Gastroesophageal sphincter (tissue), 4 donors: ENCODE measurements around the gene ARHGEF9. TPM values are rescaled to one million over a fixed set of nuclear protein-coding genes. Genes with fewer than 3 reads are reported as not detected.

Source experiments
- ATAC-seq: fragments of 150-250 bp; one replicate; pipeline ENCODE4 v1.9.1; 2016; ENCODE audit warnings: mild to moderate bottlenecking, moderate library complexity
- H3K27ac ChIP-seq, 4 donors: fragments of 200-600 bp; sonication (generic) in 3 of 4; 1 replicate in 3 of 4; 2 replicates in 1 of 4; pipeline ENCODE4 v1.5.1; 2016 to 2019
- H3K27me3 ChIP-seq: fragments of 200-600 bp; sonication (generic); one replicate; pipeline ENCODE4 v1.5.1; 2019
- H3K36me3 ChIP-seq, 2 donors: fragments of 200-600 bp; sonication (generic); one replicate each; pipeline ENCODE4 v1.5.1; 2019; ENCODE audit warnings: control low read depth in 1 of 2
- H3K4me1 ChIP-seq, 3 donors: fragments of 200-600 bp; sonication (generic); 1 replicate in 2 of 3; 2 replicates in 1 of 3; pipeline ENCODE4 v1.5.1; 2016 to 2019; ENCODE audit warnings: control low read depth in 2 of 3
- H3K4me3 ChIP-seq, 2 donors: fragments of 200-600 bp; sonication (generic); one replicate each; pipeline ENCODE4 v1.5.1; 2019; ENCODE audit warnings: mild to moderate bottlenecking in 1 of 2, moderate library complexity in 1 of 2
- H3K9me3 ChIP-seq, 3 donors: fragments of 200-600 bp; sonication (generic); one replicate each; pipeline ENCODE4 v1.5.1; 2017 to 2019; ENCODE audit warnings: control low read depth in 2 of 3
- EP300 ChIP-seq: sonication (generic); formaldehyde crosslinking; IDR thresholded peaks from one replicate; pipeline ENCODE4 v1.6.1; 2017; ENCODE audit warnings: antibody characterized with exemption, mild to moderate bottlenecking
- POLR2A ChIP-seq, 2 donors: fragments of 450-650 bp; IDR thresholded peaks; one replicate each; pipeline ENCODE4 v1.6.1; 2017; ENCODE audit warnings: antibody characterized with exemption in 2 of 2, mild to moderate bottlenecking in 2 of 2, moderate library complexity in 1 of 2
- POLR2AphosphoS5 ChIP-seq: sonication (generic); formaldehyde crosslinking; IDR thresholded peaks from one replicate; pipeline ENCODE4 v1.6.1; 2017; ENCODE audit warnings: antibody characterized with exemption
- WGBS, 2 donors: methylation state at CpG; one replicate each; pipeline ENCODE4 v1.1.5; 2018; ENCODE audit warnings: low coverage in 1 of 2; 5-methylcytosine and 5-hydroxymethylcytosine counted together
- total RNA-seq, 4 donors: library from RNA; depleted of rRNA; stranded (reverse); fragments of >200 nt; gene quantifications; one replicate each; pipeline ENCODE4 v1.1.0, GENCODE V29; 2016
- TF ChIP-seq, protein P1 (sequence below), 4 experiments: fragments of 200-600 bp in 2 of 4; fragments of 450-650 bp in 2 of 4; sonication (generic) in 1 of 4; IDR thresholded peaks; one replicate each; pipeline ENCODE4 v1.5.1; 2017 to 2019; ENCODE audit warnings: antibody characterized with exemption in 4 of 4, mild to moderate bottlenecking in 2 of 4, moderate library complexity in 2 of 4

Gene ARHGEF9
- total RNA-seq, 4 donors from 2014 or later, result 20.0 to 40.3 (median 31.4) TPM

DNA sequence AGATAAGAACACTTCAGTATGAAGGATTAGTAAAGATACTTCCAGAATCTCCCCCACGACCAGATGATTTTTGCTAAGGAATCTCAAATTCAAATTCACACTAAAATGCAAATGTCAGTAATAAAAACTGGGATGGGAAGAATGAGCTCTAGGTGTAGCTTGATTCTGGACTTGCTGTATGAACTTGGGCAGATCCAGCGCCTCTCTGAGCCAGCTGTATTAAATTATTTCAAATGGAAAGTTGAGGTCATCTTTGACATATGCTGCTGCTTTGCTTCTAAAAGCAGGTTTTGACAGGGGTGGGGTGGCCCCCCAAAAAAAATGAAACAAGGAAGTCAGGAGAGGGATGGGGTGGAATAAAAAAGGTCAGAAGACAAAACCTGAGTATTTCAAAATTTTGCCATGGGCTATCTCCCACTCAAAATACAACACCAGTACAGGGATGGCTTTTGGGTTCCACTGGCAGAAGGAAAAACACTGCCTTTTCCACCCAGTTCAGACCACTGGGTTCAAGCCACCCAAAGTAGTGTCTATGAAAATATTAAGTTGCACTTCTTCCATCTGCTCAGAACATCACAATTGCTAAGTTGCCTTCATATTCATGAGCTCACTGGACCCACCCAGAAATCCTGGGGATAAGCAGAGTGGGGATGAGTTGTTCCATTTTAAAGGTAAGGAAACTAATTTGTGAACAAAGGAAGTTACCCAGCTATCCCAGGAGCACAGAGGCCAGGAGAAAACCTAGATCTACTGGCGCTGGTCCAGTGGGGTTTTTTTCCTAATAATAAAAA, 47.7 kb downstream of the ARHGEF9 start:
- H3K36me3 ChIP-seq, result no peaks in the 10 kb centered on the region
- no peak for TF ChIP-seq POLR2A (IDR thresholded peaks at IDR 0.05)
- TF ChIP-seq POLR2AphosphoS5, result no peak
- H3K27me3 ChIP-seq, result no peaks in the 10 kb centered on the region
- no peak overlapping the region for H3K27ac ChIP-seq
- H3K4me3 ChIP-seq, result no peak overlapping the region
- H3K9me3 ChIP-seq, result no peaks in the 10 kb centered on the region
- H3K4me1 ChIP-seq, result peaks cover 0 to 6% (median 0%) of the 10 kb centered on the region in 3 donors
- 60 to 100% methylated on average over 1 of the region's 3 CpGs for WGBS, 2 donors
- no peak for ATAC-seq

DNA sequence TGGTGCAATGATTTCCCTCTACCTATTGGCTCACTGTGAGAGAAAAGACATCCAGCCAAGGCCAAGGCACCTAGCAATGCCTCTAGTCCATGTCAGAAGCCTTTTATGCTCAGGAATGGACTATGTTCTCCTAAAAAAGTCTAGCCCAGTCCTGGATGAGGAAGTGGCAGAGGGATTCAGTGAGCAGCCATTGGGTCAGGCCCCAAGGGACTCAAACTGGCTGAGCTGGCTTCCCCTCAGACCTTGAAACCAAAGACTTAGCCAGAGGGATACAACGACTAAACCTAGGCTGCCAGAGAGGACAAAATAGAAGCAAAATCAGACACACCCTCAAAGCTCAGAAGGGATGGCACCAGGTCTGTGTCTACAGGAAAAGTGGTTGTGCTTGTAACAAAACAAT, 49.1 kb downstream of the ARHGEF9 start:
- H3K4me1 ChIP-seq, result peaks cover 0 to 6% (median 0%) of the 10 kb centered on the region in 3 donors
- WGBS, 2 donors, result 50% methylated on average over 1 of the region's 1 CpG
- no peak overlapping the region for H3K27ac ChIP-seq
- TF ChIP-seq EP300 (no peak), POLR2A (IDR thresholded peaks at IDR 0.05) (no peak), POLR2AphosphoS5 (no peak)
- no peaks in the 10 kb centered on the region for H3K36me3 ChIP-seq
- no peak overlapping the region for H3K4me3 ChIP-seq
- no peaks in the 10 kb centered on the region for H3K27me3 ChIP-seq
- no peak for ATAC-seq
- no peaks in the 10 kb centered on the region for H3K9me3 ChIP-seq

DNA sequence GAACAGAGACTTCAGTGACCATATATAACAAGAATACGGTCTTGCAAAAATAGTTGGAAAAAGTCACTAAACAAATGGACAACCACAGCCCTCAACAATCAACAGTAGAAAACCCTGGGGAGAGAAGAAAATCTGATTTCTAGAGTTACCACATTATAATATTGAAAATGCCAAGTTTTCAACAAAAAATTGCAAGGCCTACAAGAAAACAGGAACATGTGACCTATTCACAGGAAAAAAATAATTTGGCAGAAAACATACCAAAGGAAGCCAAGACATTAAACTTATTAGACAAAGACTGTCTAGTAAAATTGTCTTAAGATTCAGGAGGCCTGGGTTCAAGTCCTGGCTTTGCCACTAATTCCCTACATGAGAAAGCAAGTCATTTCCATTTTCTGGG, 64.7 kb downstream of the ARHGEF9 start:
- Histone ChIP-seq H3K27ac (no peak overlapping the region), H3K4me3 (no peak overlapping the region), H3K9me3 (no peaks in the 10 kb centered on the region), H3K4me1 (no peaks in the 10 kb centered on the region), H3K27me3 (no peaks in the 10 kb centered on the region), H3K36me3 (peaks cover 0 to 15% of the 10 kb centered on the region in 2 donors)
- no peak for TF ChIP-seq POLR2AphosphoS5
- no peak for TF ChIP-seq EP300
- TF ChIP-seq POLR2A (IDR thresholded peaks at IDR 0.05), result no peak
- TF ChIP-seq, protein P1, sequence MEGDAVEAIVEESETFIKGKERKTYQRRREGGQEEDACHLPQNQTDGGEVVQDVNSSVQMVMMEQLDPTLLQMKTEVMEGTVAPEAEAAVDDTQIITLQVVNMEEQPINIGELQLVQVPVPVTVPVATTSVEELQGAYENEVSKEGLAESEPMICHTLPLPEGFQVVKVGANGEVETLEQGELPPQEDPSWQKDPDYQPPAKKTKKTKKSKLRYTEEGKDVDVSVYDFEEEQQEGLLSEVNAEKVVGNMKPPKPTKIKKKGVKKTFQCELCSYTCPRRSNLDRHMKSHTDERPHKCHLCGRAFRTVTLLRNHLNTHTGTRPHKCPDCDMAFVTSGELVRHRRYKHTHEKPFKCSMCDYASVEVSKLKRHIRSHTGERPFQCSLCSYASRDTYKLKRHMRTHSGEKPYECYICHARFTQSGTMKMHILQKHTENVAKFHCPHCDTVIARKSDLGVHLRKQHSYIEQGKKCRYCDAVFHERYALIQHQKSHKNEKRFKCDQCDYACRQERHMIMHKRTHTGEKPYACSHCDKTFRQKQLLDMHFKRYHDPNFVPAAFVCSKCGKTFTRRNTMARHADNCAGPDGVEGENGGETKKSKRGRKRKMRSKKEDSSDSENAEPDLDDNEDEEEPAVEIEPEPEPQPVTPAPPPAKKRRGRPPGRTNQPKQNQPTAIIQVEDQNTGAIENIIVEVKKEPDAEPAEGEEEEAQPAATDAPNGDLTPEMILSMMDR (IDR thresholded peaks at IDR 0.05), result no peak
- WGBS, 2 donors, result 44 to 57% methylated on average over 1 of the region's 1 CpG
- ATAC-seq, result no peak

DNA sequence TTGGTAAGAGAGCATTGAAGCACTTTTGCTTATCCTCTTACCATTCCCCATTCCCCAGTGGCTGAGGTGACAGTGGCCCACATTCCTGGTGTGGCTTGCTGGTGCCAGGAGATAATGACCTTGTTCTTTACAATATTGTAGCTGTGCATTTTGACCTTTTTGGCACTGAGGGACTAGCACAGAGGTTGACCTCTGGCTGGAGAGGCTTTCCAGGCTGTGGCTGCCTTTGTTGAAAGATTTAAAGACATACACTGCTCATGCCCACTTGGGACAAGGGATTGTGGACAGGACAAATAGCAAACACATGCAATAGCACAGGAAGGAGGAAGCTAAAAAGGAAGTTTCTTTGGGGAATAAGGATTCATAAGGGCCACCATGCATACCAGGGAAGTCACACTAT, 65.4 kb downstream of the ARHGEF9 start:
- ATAC-seq, result no peak
- no peak for TF ChIP-seq POLR2AphosphoS5
- no peak for TF ChIP-seq EP300
- TF ChIP-seq POLR2A (IDR thresholded peaks at IDR 0.05), result no peak
- TF ChIP-seq, protein P1 (IDR thresholded peaks at IDR 0.05), result no peak

DNA sequence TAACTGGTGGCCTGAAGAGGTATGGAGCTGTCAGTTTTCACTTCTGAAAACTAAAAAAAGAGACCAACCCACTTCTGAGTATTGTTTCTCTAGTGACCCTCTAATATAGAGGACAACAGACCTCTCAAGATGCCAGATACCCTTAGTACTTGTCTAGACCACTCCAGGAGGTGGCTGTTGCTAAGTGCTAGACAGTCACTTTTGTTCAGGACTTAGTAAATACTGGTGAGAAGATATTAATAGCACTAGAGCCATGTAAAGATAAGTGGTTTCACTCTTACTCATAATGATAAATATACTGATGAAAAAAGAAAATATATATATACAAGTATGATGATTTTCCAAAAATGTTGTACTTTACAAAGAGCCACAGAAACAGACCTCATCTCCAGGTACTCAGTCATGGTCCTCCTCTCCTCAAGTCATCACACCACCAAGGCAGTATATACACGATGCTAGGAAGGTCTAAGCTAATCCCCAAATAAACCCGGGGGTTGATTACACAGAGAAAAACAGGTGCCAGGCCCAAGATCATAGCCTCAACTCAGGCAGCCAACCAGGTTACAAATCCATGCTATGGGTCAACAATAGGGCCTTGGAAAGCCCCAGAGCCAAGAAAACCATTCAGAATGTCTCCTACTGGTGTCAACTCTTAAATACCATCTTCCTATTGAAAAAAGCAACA, 66.9 kb downstream of the ARHGEF9 start:
- peaks cover 0 to 6% (median 0%) of the 10 kb centered on the region in 3 donors for H3K4me1 ChIP-seq
- H3K9me3 ChIP-seq, result no peaks in the 10 kb centered on the region
- TF ChIP-seq POLR2A (IDR thresholded peaks at IDR 0.05) (no peak), POLR2AphosphoS5 (no peak), EP300 (no peak)
- TF ChIP-seq, protein P1 (IDR thresholded peaks at IDR 0.05), result no peak
- no peak overlapping the region for H3K4me3 ChIP-seq
- H3K27ac ChIP-seq, result no peak overlapping the region
- H3K27me3 ChIP-seq, result no peaks in the 10 kb centered on the region
- peaks cover 0 to 15% of the 10 kb centered on the region in 2 donors for H3K36me3 ChIP-seq
- WGBS, 2 donors, result 60 to 86% methylated on average over 1 to 2 of the region's 2 CpGs
- no peak for ATAC-seq

More for the DNA sequence above, 65.4 kb downstream of the ARHGEF9 start:
- no peaks in the 10 kb centered on the region for H3K4me1 ChIP-seq
- no peak overlapping the region for H3K4me3 ChIP-seq
- H3K9me3 ChIP-seq, result no peaks in the 10 kb centered on the region
- peaks cover 0 to 15% of the 10 kb centered on the region in 2 donors for H3K36me3 ChIP-seq
- H3K27me3 ChIP-seq, result no peaks in the 10 kb centered on the region
- H3K27ac ChIP-seq, result no peak overlapping the region
